GM21528 (cell line): ENCODE data around the gene DNAJC12.
"Not testable (repeated sequence)": the region's sequence is repeated elsewhere in the genome, so short reads cannot be mapped to it uniquely, and the experiment has no call there.

Source experiments
- ATAC-seq: cut with Tn5 transposase; IDR thresholded peaks from one replicate; pipeline ENCODE4 v1.9.1; 2021; ENCODE audit warnings: mild to moderate bottlenecking, moderate library complexity; ENCODE audit not compliant: unreplicated experiment, low FRiP score

Gene DNAJC12

GRCh38 chr10:67837541-67838314, at the start of gene DNAJC12:
Gene DNAJC12, minus strand, starts transcription at chr10:67838188. Its CDS starts 177 bp downstream, at chr10:67838011.
- no peak for ATAC-seq

GRCh38 chr10:67884842-67885670, 47.1 kb upstream of the DNAJC12 start:
- peak; percentile 69 for ATAC-seq

DNA sequence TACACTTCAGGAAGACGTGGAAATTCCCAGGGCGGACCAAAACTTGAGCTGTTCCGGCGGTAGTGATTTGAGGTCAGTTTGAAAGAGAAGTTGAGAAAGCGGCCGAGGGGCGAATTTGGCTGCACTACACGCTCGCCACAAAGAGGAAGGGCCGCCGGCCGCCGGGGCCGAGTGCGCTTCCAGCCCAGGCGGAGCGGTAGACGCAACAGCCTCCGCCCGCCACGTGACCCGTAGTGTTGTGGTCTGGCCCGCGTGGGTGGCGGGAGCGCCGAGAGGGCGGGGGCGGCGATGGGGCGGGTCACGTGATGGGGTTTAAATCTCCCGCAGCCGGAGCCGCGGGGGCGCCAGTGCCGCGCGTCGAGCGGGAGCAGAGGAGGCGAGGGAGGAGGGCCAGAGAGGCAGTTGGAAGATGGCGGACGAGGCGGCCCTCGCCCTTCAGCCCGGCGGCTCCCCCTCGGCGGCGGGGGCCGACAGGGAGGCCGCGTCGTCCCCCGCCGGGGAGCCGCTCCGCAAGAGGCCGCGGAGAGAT, 46.4 kb upstream of the DNAJC12 start, which contains the start of gene SIRT1:
SIRT1 (plus strand) TSS at position 344 of the 529 bp plus-strand sequence; CDS start at position 410, 66 bp downstream.
- ATAC-seq, result peak; percentile 88

- ATAC-seq, result no peak
Observed at GRCh38 chr10:67883710-67884312, 45.8 kb upstream of the DNAJC12 start.

- ATAC-seq, result no peak
Observed at GRCh38 chr10:67878133-67878532, 40.1 kb upstream of the DNAJC12 start.

DNA sequence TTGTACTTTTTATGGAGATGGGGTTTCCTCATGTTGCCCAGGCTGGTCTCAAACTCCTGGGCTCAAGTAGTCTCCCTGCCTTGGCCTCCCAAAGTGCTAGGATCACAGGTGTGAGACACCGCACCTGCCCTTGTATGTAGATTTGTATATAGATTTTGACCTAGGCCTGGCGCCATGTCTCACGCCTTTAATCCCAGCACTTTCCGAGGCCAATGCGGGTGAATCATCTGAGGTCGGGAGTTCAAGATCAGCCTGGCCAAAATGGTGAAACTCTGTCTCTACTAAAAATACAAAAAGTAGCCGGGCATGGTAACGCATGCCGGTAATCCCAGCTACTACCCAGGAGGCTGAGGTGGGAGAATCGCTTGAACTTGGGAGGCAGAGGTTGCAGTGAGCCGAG, 39.4 kb upstream of the DNAJC12 start:
- ATAC-seq, result not testable (repeated sequence)

GRCh38 chr10:67875340-67876238, 37.6 kb upstream of the DNAJC12 start:
- no peak for ATAC-seq

DNA sequence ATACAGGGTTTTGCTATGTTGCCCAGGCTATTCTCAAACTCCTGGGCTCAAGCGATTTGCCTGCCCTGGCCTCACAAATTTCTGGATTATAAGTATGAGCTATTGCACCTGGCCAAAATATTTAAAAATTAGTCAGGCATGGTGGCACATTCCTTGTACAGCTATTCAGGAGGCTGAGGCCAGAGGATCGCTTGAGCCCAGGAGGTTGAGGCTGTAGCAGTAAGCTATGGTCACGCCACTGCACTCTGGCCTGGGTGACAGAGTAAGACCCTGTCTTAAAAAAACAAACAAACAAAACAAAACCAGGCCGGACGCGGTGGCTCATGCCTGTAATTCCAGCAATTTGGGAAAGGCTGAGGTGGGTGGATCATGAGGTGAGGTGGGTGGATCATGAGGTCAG, 32.0 kb upstream of the DNAJC12 start:
- ATAC-seq, result no peak

GRCh38 chr10:67868132-67868531, 30.1 kb upstream of the DNAJC12 start:
- ATAC-seq, result no peak

DNA sequence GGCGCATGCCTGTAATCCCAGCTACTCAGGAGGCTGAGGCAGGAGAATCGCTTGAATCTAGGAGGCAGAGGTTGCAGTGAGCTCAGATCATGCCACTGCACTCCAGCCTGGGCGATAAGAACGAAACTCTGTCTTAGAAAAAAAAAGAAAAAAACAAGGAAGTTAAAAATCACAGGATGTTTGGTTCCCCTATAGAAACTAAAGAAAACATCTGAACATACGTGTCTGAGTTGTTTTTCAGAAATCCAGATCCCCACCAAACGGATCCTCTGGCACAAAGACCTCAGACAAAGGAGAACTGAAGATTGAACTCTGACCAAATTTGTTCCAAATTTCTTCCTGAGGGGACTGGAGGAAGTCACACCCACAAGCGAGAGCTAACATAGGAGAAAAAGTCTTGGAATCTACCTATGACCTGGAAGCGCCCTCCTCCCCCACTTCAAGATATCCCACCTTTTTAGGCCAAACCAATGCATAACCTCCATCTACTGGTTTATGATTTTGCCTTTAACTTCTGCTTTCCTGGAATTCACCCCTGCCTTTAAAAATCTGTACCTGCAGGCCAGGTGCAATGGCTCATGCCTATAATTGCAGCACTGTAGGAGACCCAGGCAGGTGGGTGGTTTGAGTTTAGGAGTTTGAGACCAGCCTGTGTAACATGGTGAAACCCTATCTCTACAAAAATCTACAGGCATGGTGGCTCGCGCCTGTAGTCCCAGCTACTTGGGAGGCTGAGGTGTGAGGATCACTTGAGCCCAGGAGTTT, 26.8 kb upstream of the DNAJC12 start:
- no peak for ATAC-seq

DNA sequence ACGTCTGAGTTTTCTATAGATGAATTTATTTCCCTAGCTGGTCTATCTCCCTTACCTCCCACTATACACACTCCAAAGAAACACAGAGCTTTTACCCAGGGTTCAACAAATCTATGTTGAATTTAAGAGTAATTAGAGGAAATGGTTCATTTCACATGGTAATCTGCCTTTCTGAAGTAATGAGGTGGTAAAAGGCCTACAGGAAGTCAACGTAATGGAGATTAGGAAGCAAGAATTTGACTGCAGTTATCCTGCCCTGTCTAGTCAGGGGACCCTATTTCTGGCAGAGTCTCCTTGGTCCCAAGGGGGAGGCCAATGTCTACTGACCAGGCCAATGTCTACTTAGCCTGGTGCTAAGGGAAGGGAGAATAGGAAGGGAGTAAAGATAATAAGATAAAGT, 25.1 kb upstream of the DNAJC12 start:
- ATAC-seq, result no peak

DNA sequence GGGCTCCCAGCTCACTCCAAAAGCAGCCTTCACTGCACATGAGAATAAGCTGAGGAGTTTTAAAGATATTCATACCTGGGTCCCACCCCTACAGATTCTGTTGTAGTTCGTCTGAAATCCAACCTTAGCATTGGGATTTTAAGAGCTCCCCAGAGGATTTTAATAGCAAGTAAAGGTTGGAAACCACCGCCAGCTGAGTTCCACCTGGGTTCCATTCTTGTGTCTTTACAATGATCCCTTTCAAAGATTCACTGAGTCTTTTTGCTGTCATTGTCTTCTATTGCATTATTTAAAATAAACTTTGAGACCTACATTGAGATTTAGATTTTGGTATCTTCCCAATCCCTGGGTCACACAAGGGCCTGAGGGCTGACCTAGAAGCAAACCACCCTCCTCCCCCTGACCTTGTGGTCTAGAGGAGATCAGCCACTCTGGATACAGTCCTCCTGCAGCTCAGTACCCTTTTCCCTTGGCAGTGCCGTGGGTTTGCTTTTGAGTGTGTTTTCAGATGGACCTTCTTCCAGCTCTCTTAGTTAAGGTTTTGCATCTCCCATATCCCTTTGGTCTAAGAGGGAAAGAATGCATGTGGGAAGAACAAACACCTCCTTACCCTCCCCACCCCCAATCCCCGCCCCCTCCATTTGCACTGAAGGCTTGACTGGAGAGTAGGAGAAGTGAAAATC, 23.9 kb upstream of the DNAJC12 start:
- no peak for ATAC-seq

DNA sequence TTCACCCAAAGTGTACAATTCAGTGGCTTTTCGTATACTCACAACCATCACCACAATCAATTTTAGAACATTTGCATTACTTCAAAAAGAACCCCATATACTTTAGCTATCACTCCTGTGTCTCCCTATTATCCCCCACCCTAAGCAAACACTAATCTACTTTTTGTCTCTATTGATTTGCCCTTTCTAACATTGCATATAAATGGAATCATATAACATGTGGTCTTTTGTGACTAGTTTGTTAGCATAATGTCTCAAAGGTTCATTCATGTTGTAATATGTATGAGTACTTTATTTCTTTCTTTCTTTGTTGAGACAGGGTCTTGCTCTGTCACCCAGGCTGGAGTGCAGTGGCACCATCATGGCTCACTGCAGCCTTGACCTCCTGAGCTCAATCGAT, 21.0 kb upstream of the DNAJC12 start:
- ATAC-seq, result no peak

DNA sequence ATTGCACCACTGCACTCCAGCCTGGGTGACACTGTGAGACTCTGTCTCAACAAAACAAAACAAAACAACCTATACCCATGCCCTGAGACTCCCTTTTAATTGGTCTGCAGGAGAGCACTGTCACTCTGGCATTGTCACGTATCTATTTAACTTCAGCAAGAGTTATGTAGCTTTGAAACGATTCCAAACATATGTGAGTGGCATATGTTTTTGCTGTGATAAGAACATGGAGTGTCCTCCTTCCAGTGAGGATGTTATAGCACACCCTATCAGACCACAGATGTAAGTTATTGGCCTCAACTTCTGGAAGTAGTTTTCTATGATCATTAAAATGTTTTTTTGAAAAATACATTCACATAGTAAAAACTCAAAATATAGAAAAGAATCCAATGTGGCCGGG, 15.5 kb upstream of the DNAJC12 start:
- ATAC-seq, result no peak

GRCh38 chr10:67852761-67853160, 14.8 kb upstream of the DNAJC12 start:
- no peak for ATAC-seq

DNA sequence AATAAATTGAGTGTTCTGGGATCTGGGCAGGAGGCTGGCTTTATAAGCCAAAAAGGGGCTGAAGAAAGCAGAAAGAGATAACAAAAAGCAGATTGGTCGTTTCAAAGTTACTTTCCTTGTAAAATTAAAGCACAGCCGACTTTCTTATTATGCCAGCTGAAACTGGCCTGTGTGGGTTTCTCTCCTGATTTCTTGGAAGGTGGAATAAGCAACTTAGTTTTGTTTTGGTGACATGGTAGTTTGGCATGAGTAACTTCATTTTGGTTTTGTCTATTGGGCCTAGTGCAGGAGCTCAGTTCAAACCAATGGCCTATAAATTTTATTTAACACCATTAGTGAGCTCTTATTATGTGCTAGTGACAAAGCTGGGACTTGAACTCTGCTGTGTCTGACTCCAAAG, 13.2 kb upstream of the DNAJC12 start:
- no peak for ATAC-seq

- peak; percentile 96 for ATAC-seq
Observed at GRCh38 chr10:67849331-67850011, 11.5 kb upstream of the DNAJC12 start.

GRCh38 chr10:67843284-67843683, 5.3 kb upstream of the DNAJC12 start:
- no peak for ATAC-seq
